CD4-positive, alpha-beta T cell treated with Interleukin-6 for 4 hours (primary cell): ENCODE measurements around the gene LGALS4.
A peak's percentile ranks its signal among the peaks of the same experiment; 100 is the strongest.
"Not testable (repeated sequence)": the region's sequence is repeated elsewhere in the genome, so short reads cannot be mapped to it uniquely, and the experiment has no call there.

Experiments used
- DNase-seq: peaks from one replicate; pipeline ENCODE4 v3.0.0-alpha.2; 2020; ENCODE audit warnings: mixed read lengths

The LGALS4 gene

GRCh38 chr19:38812841-38813320, at the start of gene LGALS4:
LGALS4 (minus strand) TSS chr19:38812945; CDS start chr19:38812886, 59 bp downstream.
- DNase-seq, result no peak

GRCh38 chr19:38861368-38861767, 48.6 kb upstream of the LGALS4 start:
- no peak for DNase-seq

GRCh38 chr19:38859631-38860204, 47.0 kb upstream of the LGALS4 start:
- not testable (repeated sequence) for DNase-seq

GRCh38 chr19:38856813-38857212, 44.1 kb upstream of the LGALS4 start:
- DNase-seq, result no peak

DNA sequence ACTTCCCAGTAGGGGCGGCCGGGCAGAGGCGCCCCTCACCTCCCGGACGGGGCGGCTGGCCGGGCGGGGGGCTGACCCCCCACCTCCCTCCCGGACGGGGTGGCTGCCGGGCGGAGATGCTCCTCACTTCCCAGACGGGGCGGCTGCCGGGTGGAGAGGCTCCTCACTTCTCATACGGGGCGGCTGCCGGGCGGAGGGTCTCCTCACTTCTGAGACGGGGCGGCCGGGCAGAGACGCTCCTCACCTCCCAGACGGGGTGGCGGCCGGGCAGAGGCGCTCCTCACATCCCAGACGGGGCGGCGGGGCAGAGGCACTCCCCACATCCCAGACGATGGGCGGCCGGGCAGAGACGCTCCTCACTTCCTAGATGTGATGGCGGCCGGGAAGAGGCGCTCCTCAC, 43.0 kb upstream of the LGALS4 start:
- not testable (repeated sequence) for DNase-seq

DNA sequence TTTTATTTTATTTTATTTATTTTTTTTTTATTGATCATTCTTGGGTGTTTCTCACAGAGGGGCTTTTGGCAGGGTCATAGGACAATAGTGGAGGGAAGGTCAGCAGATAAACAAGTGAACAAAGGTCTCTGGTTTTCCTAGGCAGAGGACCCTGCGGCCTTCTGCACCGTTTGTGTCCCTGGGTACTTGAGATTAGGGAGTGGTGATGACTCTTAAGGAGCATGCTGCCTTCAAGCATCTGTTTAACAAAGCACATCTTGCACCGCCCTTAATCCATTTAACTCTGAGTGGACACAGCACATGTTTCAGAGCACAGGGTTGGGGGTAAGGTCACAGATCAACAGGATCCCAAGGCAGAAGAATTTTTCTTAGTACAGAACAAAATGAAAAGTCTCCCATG, 42.2 kb upstream of the LGALS4 start:
- not testable (repeated sequence) for DNase-seq

- no peak for DNase-seq
Observed at GRCh38 chr19:38853214-38853613, 40.5 kb upstream of the LGALS4 start.

GRCh38 chr19:38852231-38853044, 39.7 kb upstream of the LGALS4 start:
- DNase-seq, result peak; percentile 76

DNA sequence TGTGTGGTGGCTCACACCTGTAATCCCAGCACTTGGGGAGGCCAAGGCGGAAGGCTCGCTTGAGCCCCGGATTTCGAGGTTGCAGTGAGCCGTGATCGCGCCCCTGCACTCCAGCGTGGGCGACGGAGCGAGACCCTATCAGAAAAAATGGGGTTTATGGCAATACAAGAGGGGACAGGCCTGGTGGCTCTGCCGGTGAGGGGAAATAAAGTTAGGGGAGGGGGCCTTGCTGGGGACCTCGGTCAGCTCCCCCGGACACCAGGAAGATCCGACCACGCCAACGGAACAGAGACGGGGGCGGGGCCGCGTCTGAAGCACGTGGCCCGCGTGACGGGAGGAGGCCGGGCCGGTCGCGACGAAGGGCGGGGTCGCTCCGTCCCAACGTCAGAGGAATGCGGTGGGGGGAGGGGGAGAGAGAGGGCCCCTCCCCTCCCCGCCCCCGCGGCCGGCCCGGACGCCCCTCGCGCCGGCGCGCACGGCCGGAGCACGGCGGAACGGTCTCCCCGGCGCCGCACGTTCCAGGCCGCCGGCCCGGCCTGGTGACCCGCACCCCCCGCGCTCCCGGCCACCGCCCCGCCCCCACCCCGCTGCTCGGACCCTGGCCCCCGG, 39.0 kb upstream of the LGALS4 start:
- DNase-seq, result peak; percentile 93

DNA sequence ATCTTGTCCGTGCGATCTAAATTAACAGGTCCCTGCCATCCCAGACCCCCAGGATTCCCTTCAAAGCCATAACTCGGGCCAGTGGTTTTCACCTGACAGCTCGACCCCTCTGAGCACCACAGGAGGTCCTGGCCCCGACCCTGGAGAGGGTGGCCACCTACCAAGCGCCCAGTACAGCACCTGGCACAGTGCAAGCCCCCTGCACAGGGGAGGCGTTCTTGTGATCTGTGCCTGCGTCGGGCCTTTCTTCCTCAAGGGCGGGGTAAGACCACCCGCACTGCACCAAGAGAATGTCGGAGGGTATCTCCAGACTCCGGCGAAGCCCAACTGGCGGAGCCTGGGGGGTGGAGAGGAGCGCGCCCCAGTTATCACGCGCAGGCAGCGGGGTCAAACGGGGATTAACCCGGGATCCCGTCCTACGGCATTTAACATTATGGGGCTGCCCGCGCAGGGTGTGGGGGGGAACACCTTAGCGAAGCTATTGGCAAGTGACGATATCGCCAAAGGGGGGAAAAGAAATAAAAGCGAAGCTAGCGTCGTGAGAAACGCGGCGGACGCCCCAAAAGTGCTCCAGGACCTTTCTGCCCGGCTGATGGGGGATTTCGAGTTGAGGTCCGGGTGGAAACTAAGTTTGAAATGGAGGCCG, 38.4 kb upstream of the LGALS4 start:
- peak; percentile 43 for DNase-seq

DNA sequence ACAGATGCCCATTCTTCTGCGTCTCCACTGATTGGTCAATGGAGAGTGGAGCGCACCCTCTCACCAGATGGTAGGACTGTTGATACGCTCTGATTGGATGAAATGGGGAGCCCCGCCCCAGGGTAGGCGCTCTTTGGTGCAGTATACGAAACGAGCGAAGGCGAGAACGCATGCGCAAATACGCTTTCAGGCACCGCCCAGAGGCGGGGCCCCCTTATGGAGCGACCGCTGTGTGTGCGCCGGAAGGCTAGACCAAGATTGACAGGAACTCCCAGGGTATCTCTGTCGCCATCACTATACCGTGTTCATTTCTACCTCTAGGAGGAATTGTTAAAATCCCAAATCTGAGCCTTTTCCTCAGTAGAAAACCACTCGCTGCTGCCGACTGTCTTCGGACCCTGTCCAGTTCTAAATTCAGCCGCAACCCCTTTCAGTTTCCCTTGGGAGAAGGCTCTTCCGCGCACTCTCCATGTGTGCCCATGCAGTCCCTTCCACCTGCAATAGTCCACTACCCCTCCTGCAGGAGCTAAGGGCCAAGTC, 37.8 kb upstream of the LGALS4 start:
- DNase-seq, result no peak

DNA sequence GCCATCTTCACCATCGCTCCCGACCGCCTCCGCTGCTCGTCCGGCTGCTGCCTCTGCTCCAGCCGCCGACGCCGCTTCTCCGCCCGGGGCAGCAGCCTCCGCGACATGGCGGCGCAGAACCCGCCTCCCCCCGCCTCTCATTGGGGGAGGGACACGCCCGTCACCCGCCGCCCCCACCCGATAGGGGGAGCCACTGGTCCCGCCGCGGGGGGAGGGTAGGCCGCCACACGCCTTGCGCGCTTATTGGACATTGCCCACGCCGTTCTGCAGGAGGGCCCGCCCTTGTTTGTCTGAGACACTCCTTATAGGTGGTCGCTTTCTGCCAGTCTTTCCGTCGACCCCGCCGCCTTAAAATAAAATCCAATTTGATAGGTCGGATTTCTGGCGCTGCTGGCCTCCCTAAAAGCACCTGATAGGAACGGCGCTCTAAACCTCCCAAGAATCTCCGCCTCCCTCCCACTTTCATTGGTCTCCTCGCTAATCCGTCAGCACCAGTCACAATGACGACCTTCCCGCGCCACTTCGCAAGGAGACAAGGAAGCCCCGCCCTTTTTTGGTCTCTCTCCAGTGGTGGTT, 37.2 kb upstream of the LGALS4 start, which contains the start of gene HNRNPL:
Gene HNRNPL, minus strand, starts transcription at position 127 of the 576 bp plus-strand sequence. Its CDS starts 20 bp downstream, at position 107.
- DNase-seq, result peak; percentile 99

- DNase-seq, result peak; percentile 99
Observed at GRCh38 chr19:38849147-38849859, 36.6 kb upstream of the LGALS4 start.

DNA sequence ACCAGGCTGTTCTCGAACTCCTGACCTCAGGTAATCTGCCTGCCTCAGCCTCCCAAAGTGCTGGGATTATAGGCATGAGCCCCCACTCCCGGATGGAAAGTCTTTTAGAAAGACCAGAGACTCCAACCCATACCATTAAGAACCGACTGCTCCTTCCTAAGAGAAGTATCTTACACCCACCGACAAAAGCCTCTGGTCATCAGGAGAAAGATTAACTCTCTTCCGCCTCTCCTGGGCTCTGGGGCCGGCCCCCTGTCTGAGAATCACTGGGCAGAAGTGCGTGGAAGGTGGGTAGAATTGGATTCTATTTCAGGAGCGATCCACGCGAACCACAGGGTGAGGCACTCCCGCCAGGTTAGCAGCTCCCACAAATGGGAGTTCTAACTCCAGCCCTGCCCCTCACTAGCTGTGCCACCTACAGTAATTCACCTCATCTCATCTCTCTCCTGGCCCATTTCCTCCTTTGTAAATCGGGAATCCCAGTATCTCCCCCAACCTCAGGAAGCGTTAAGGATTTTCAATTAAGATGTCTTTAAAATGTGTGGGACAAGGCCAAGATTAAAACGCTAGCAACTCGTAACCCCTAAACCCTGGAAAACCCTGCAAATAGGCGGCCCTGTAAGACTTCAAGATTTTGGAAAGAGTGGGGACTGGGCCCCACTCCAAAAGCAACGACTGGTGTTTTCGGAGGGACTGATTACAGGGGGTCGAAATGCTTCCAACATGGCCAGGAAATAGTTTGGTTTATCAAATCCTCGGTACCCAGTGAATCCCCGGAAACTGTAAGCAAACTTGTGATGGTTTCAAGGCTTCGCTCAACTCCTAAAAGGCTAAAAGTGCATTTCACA, 35.8 kb upstream of the LGALS4 start:
- no peak for DNase-seq

- DNase-seq, result no peak
Observed at GRCh38 chr19:38846097-38846496, 33.4 kb upstream of the LGALS4 start.

GRCh38 chr19:38845374-38846024, 32.8 kb upstream of the LGALS4 start:
- DNase-seq, result no peak

DNA sequence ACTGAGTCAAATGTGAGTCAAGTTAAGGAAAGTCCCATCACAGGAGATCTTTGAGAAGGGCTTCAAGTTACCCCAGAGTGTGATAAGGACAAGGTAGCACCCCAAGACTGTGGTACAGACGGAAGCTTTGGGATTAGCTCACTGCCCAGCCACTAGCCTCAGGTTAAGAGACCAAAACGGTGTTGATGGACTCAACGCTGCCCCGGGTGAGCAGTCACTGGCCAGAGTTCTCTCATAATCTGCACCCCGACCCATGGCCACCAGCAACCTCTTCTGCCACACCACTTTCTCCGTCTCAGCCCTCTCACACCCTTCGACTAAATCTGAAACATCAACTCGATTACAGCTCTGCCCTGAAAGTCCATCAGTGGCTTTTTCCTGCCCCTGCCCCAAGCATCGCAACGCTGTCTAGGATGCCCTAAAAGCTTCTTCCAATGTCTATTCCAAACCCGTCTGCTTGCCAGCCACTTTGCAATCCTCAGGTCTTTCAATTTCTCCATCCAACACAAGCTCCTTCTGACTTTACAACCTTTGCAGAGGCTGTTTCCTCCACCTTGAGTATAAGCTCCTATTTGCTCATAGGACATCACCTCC, 31.4 kb upstream of the LGALS4 start:
- DNase-seq, result no peak

DNA sequence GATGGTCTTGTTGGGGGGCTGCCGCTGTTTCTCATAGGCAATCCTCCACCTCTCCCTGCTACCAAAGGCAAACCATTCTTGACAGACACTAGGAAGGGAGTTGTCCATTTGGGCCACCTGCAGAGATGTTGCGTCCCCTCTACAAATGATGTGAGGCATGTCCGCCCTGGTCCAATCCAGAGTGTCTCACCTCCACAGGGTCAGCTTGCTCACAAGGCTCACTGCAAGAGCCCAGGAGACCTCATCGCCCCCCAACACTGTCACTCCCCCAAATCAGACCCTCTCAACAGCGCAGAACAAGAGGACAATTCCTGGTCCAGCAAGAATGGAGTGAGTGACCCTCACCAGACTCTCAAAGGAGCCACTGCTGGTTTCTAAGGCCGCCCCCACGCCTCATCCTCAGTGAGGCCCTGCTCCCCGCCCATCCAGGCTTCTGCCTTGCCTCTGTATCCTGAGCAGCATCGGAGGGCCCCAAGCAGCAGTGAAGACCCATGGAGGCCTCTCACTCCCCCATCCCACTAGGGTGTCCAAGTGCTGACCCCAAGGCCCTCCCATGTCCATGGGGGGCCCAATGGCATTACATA, 30.5 kb upstream of the LGALS4 start:
- no peak for DNase-seq

- peak; percentile 81 for DNase-seq
Observed at GRCh38 chr19:38842439-38843174, 29.9 kb upstream of the LGALS4 start.
